ENCODE measurements around the gene ILDR1.
"Not testable (repeated sequence)": the region's sequence is repeated elsewhere in the genome, so short reads cannot be mapped to it uniquely, and the experiment has no call there.

ILDR1 gene

GRCh38 chr3:121938141-121938855, 83.7 kb downstream of the ILDR1 start:
- DNase-seq, result not testable (repeated sequence)

All from activated CD4-positive, alpha-beta T cell treated with anti-CD3 and anti-CD28 coated beads, Interleukin-2, Interleukin-6, amounts not matched to agents 100 ng/mL and 50 ng/mL, durations not matched to agents 16 hours and 8 hours (primary cell).